Esophagus muscularis mucosa (tissue), 4 donors: ENCODE data around the gene DMRT1. TPM values are rescaled to one million over a fixed set of nuclear protein-coding genes. Genes with fewer than 3 reads are reported as not detected.

ENCODE experiments used
- DNase-seq: peaks from one replicate; pipeline ENCODE4 v3.0.0-alpha.2; 2017; ENCODE audit errors: extremely low spot score
- H3K27ac ChIP-seq, 4 donors: fragments of 200-600 bp; sonication (generic); replicated peaks in 1 of 4; 1 replicate in 3 of 4; 2 replicates in 1 of 4; pipeline ENCODE4 v1.5.1; 2016 to 2019; ENCODE audit warnings: mild to moderate bottlenecking in 1 of 4
- H3K27me3 ChIP-seq, 4 donors: fragments of 200-600 bp; sonication (generic); one replicate each; pipeline versions ENCODE4 v1.5.1 to v1.6.0; 2016 to 2019
- H3K36me3 ChIP-seq, 4 donors: fragments of 200-600 bp; sonication (generic); one replicate each; pipeline ENCODE4 v1.5.1; 2016 to 2019
- H3K4me1 ChIP-seq, 4 donors: fragments of 200-600 bp; sonication (generic); one replicate each; pipeline ENCODE4 v1.5.1; 2016 to 2019
- H3K4me3 ChIP-seq, 4 donors: fragments of 200-600 bp; sonication (generic); 1 replicate in 2 of 4; 2 replicates in 2 of 4; pipeline ENCODE4 v1.5.1; 2016 to 2019; ENCODE audit warnings: mild to moderate bottlenecking in 4 of 4, moderate library complexity in 1 of 4
- H3K9me3 ChIP-seq, 4 donors: fragments of 200-600 bp; sonication (generic); 1 replicate in 3 of 4; 2 replicates in 1 of 4; pipeline ENCODE4 v1.5.1; 2016 to 2019
- CTCF ChIP-seq, 3 experiments: fragments of 200-600 bp in 2 of 3; fragments of 450-650 bp in 1 of 3; sonication (generic) in 2 of 3; IDR thresholded peaks; one replicate each; pipeline ENCODE4 v1.5.1; 2017 to 2019; ENCODE audit warnings: antibody characterized with exemption in 3 of 3, mild to moderate bottlenecking in 2 of 3, moderate library complexity in 1 of 3
- EP300 ChIP-seq: sonication (generic); formaldehyde crosslinking; IDR thresholded peaks from one replicate; pipeline ENCODE4 v1.6.1; 2017; ENCODE audit warnings: antibody characterized with exemption
- POLR2A ChIP-seq: fragments of 450-650 bp; IDR thresholded peaks from one replicate; pipeline ENCODE4 v1.6.1; 2017; ENCODE audit warnings: antibody characterized with exemption, moderate library complexity, mild to moderate bottlenecking, low read depth
- POLR2AphosphoS5 ChIP-seq, 2 donors: sonication (generic); formaldehyde crosslinking; IDR thresholded peaks; one replicate each; pipeline ENCODE4 v1.6.1; 2017; ENCODE audit warnings: antibody characterized with exemption in 2 of 2
- WGBS: methylation state at CpG from one replicate; pipeline ENCODE4 v1.1.5; 2018; 5-methylcytosine and 5-hydroxymethylcytosine counted together
- intact Hi-C: fragments of 100-400 bp; cut with DNase I; formaldehyde crosslinking; loops from one replicate; pipeline ENCODE4 v1.15.1; 2023
- total RNA-seq, 4 donors: library from RNA; depleted of rRNA; stranded (reverse); fragments of >200 nt; gene quantifications; one replicate each; pipeline versions ENCODE4 v1.1.0 to v1.2.1, GENCODE V29; 2016

Gene DMRT1
- total RNA-seq, 4 donors from 2014 or later = not detected

GRCh38 chr9:967903-968641 lies 126.6 kb downstream of the DMRT1 start:
- Histone ChIP-seq H3K36me3 (no peaks in the 10 kb centered on the region), H3K4me1 (peaks cover 32 to 40% (median 38%) of the 10 kb centered on the region in 4 donors), H3K9me3 (no peaks in the 10 kb centered on the region), H3K4me3 (no peak overlapping the region), H3K27ac (no peak overlapping the region), H3K27me3 (peaks cover 26 to 99% (median 66%) of the 10 kb centered on the region in 4 donors)
- 8% methylated on average over 14 of the region's 15 CpGs for WGBS
- TF ChIP-seq EP300 = no peak
- TF ChIP-seq CTCF (IDR thresholded peaks at IDR 0.05) = no peak
- no peak for TF ChIP-seq POLR2A
- no peak for TF ChIP-seq POLR2AphosphoS5 (IDR thresholded peaks at IDR 0.05)
- DNase-seq = peak; percentile 62
- intact Hi-C loops = no loop called here

- H3K27ac ChIP-seq = no peak overlapping the region
- TF ChIP-seq CTCF (IDR thresholded peaks at IDR 0.05) = no peak
- no peak for TF ChIP-seq POLR2A
- TF ChIP-seq POLR2AphosphoS5 (IDR thresholded peaks at IDR 0.05) = no peak
- TF ChIP-seq EP300 = no peak
- H3K4me1 ChIP-seq = peaks cover 34 to 44% (median 43%) of the 10 kb centered on the region in 4 donors
- peak; percentile 42 for DNase-seq
- H3K36me3 ChIP-seq = no peaks in the 10 kb centered on the region
- 13% methylated on average over 37 of the region's 49 CpGs for WGBS
- H3K9me3 ChIP-seq = no peaks in the 10 kb centered on the region
- intact Hi-C loops = no loop called here
- H3K27me3 ChIP-seq = peaks cover 32 to 100% (median 81%) of the 10 kb centered on the region in 4 donors
- H3K4me3 ChIP-seq = peak overlapping the region in 1 of 4 donors; percentile 6
Observed at GRCh38 chr9:969310-970150, 128.0 kb downstream of the DMRT1 start.

GRCh38 chr9:970151-970996 lies 128.9 kb downstream of the DMRT1 start:
- DNase-seq = peak; percentile 86
- peaks cover 34 to 44% (median 43%) of the 10 kb centered on the region in 4 donors for H3K4me1 ChIP-seq
- no peak for TF ChIP-seq POLR2A
- no peak for TF ChIP-seq POLR2AphosphoS5 (IDR thresholded peaks at IDR 0.05)
- TF ChIP-seq CTCF (IDR thresholded peaks at IDR 0.05) = no peak
- no peak for TF ChIP-seq EP300
- intact Hi-C loops = no loop called here
- no peaks in the 10 kb centered on the region for H3K9me3 ChIP-seq
- no peak overlapping the region for H3K4me3 ChIP-seq
- peaks cover 32 to 100% (median 88%) of the 10 kb centered on the region in 4 donors for H3K27me3 ChIP-seq
- 15% methylated on average over 39 of the region's 57 CpGs for WGBS
- H3K27ac ChIP-seq = no peak overlapping the region
- no peaks in the 10 kb centered on the region for H3K36me3 ChIP-seq

GRCh38 chr9:971901-972500 lies 130.5 kb downstream of the DMRT1 start:
- Histone ChIP-seq H3K9me3 (no peaks in the 10 kb centered on the region), H3K4me1 (peaks cover 44 to 56% (median 54%) of the 10 kb centered on the region in 4 donors), H3K36me3 (no peaks in the 10 kb centered on the region), H3K27me3 (peaks cover 32 to 100% (median 97%) of the 10 kb centered on the region in 4 donors), H3K27ac (no peak overlapping the region), H3K4me3 (peak overlapping the region; percentile 38 to 55 (median 48))
- WGBS = 5% methylated on average over 35 of the region's 42 CpGs
- TF ChIP-seq EP300 (no peak), CTCF (IDR thresholded peaks at IDR 0.05) (no peak), POLR2A (no peak), POLR2AphosphoS5 (IDR thresholded peaks at IDR 0.05) (no peak)
- intact Hi-C loops = no loop called here
- peak; percentile 66 for DNase-seq
